Measurements from ENCODE around the gene TPI1.
"Not testable (repeated sequence)": the region's sequence is repeated elsewhere in the genome, so short reads cannot be mapped to it uniquely, and the experiment has no call there.

TPI1 gene

GRCh38 chr12:6892683-6893082 is 25.4 kb downstream of the TPI1 start:
- DNase-seq (ENCODE audit: low read depth in 2 of 2), result not testable (repeated sequence)

GRCh38 chr12:6894321-6894720 is 27.0 kb downstream of the TPI1 start:
- DNase-seq (ENCODE audit: low read depth in 2 of 2), result no peak

- no peak for DNase-seq (ENCODE audit: low read depth in 2 of 2)
These were observed 29.6 kb downstream of the TPI1 start for GRCh38 chr12:6896846-6897435.

- DNase-seq (ENCODE audit: low read depth in 2 of 2), result no peak
These were observed 32.1 kb downstream of the TPI1 start for GRCh38 chr12:6899427-6899826.

GRCh38 chr12:6899837-6900519 is 32.6 kb downstream of the TPI1 start:
- DNase-seq (ENCODE audit: low read depth in 2 of 2), result peak in 1 of 2 donors; percentile 33

- no peak for DNase-seq (ENCODE audit: low read depth in 2 of 2)
These were observed 35.1 kb downstream of the TPI1 start for GRCh38 chr12:6902448-6902847.

- DNase-seq (ENCODE audit: low read depth in 2 of 2), result no peak
These were observed 36.4 kb downstream of the TPI1 start for GRCh38 chr12:6903722-6904121.

GRCh38 chr12:6904280-6905276 is 37.2 kb downstream of the TPI1 start, which contains the start of gene LRRC23:
Gene LRRC23, plus strand, starts transcription at chr12:6904822. Its CDS starts 812 bp downstream, at chr12:6905634.
- DNase-seq (ENCODE audit: low read depth in 2 of 2), result peak; percentile 93 to 95

GRCh38 chr12:6905414-6906040 is 38.2 kb downstream of the TPI1 start:
- DNase-seq (ENCODE audit: low read depth in 2 of 2), result no peak

GRCh38 chr12:6908141-6908540 is 40.8 kb downstream of the TPI1 start:
- DNase-seq (ENCODE audit: low read depth in 2 of 2), result not testable (repeated sequence)

- no peak for DNase-seq (ENCODE audit: low read depth in 2 of 2)
These were observed 42.3 kb downstream of the TPI1 start for GRCh38 chr12:6909421-6910145.

GRCh38 chr12:6912164-6912935 is 45.0 kb downstream of the TPI1 start:
- no peak for DNase-seq (ENCODE audit: low read depth in 2 of 2)

GRCh38 chr12:6914246-6914946 is 47.1 kb downstream of the TPI1 start, which contains the start of gene ENO2:
Gene ENO2, plus strand, starts transcription at chr12:6914580. Its CDS starts 1,253 bp downstream, at chr12:6915833.
- peak; percentile 73 to 85 for DNase-seq (ENCODE audit: low read depth in 2 of 2)

GRCh38 chr12:6914947-6915788 is 47.8 kb downstream of the TPI1 start:
- DNase-seq (ENCODE audit: low read depth in 2 of 2), result no peak

GRCh38 chr12:6915789-6916285 is 48.5 kb downstream of the TPI1 start:
- DNase-seq (ENCODE audit: low read depth in 2 of 2), result no peak

GRCh38 chr12:6916426-6917200 is 49.3 kb downstream of the TPI1 start:
- DNase-seq (ENCODE audit: low read depth in 2 of 2), result no peak

- no peak for DNase-seq (ENCODE audit: low read depth in 2 of 2)
These were observed 50.3 kb downstream of the TPI1 start for GRCh38 chr12:6917491-6918231.
